22Rv1 (cell line): Measurements from ENCODE around the gene UBAP2.

Source experiments
- CTCF ChIP-seq: fragments of 450-650 bp; IDR thresholded peaks from 2 replicates; pipeline ENCODE4 v1.5.1; 2017; ENCODE audit warnings: mild to moderate bottlenecking
- ZFX ChIP-seq: fragments of 450-650 bp; IDR thresholded peaks from 2 replicates; pipeline ENCODE4 v1.6.1; 2017; ENCODE audit warnings: antibody characterized with exemption, borderline replicate concordance

DNA sequence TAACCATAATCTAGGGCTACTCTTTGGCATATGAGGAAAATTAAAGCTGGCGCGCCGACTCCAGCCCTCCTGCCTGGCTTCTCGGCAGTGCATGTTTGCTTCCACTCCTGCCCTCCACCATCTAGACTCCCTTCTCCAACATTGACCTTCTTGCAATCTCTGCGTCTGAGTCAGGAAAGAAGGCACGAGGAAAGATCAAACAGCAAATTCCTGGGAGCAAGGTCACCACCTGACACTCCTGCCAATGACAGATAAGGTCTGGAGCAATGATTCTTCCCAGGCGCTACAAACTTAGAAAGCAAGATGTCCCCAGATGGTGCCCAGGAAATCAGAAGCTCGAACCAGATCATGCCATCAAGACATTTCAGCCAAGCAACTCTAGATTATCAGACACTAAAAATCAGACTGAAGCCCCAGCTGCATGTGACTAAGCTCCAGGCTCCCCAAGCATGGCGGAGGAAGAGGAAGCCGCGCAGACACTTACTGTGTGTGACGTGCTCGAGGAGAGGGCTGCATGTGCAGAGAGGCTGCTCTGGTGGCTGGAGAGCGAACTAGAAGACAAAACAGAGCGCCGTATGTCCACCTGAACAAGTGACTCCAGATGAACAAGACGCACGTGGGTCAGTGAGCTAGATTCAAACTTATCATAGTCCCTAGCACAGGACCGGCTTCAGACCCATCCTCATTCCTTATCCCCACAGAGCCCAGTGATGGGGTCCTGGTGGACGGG, 116.4 kb downstream of the UBAP2 start:
- TF ChIP-seq CTCF (no peak), ZFX (no peak)
